ENCODE measurements around the gene CIDEB. TPM values are rescaled to one million over a fixed set of nuclear protein-coding genes. Genes with fewer than 3 reads are reported as not detected.

Gene CIDEB
- total and polyA plus RNA-seq, 2 of the 8 experiments (the other 6 are each of a cell fraction or from before 2014, with no cell fraction given) = 0.11 TPM; not detected in 1

GRCh38 chr14:24343795-24344660 is 36.3 kb upstream of the CIDEB start (continued):
- no peak for TF ChIP-seq SIN3A (conservative IDR thresholded peaks at IDR 0.05 in 1 of 2, IDR thresholded peaks at IDR 0.05 in 1 of 2; ENCODE audit: low read depth in 1 of 2, low read length in 2 of 2)
- TF ChIP-seq EP300 (IDR thresholded peaks at IDR 0.05; ENCODE audit: borderline replicate concordance in 1 of 2, low read depth in 2 of 2, low read length in 2 of 2) = no peak
- TF ChIP-seq RBBP5 (IDR thresholded peaks at IDR 0.05; ENCODE audit: borderline replicate concordance, low read depth, low read length) = no peak
- TF ChIP-seq RAD21 (IDR thresholded peaks at IDR 0.05 in 1 of 2, conservative IDR thresholded peaks at IDR 0.05 in 1 of 2; ENCODE audit: low read depth in 2 of 2, low read length in 2 of 2) = no peak
- no peak for TF ChIP-seq ATF2 (IDR thresholded peaks at IDR 0.05; ENCODE audit: low read length)
- TF ChIP-seq, protein P1, sequence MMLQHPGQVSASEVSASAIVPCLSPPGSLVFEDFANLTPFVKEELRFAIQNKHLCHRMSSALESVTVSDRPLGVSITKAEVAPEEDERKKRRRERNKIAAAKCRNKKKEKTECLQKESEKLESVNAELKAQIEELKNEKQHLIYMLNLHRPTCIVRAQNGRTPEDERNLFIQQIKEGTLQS (IDR thresholded peaks at IDR 0.05; ENCODE audit: insufficient read depth, low read depth, low read length) = no peak
